DMS 273 treated with DMSO at 0.1 percent for 48 hours (cell line): ENCODE results near the gene TRAPPC5.

Source experiments
- DNase-seq: peaks from one replicate; lab custom pipeline; 2025; lab: John Stamatoyannopoulos, UW

The TRAPPC5 gene

GRCh38 chr19:7676376-7676775 is 4.3 kb upstream of the TRAPPC5 start:
- DNase-seq: no peak

- DNase-seq: no peak
Measured at GRCh38 chr19:7676854-7677253, 3.8 kb upstream of the TRAPPC5 start, which contains the start of gene MCEMP1. Gene MCEMP1 (plus strand): TSS chr19:7677090. CDS start chr19:7677121, 31 bp downstream.

GRCh38 chr19:7677669-7678311 is 2.8 kb upstream of the TRAPPC5 start:
- no peak for DNase-seq

GRCh38 chr19:7678971-7679751 is 1.5 kb upstream of the TRAPPC5 start:
- no peak for DNase-seq

DNA sequence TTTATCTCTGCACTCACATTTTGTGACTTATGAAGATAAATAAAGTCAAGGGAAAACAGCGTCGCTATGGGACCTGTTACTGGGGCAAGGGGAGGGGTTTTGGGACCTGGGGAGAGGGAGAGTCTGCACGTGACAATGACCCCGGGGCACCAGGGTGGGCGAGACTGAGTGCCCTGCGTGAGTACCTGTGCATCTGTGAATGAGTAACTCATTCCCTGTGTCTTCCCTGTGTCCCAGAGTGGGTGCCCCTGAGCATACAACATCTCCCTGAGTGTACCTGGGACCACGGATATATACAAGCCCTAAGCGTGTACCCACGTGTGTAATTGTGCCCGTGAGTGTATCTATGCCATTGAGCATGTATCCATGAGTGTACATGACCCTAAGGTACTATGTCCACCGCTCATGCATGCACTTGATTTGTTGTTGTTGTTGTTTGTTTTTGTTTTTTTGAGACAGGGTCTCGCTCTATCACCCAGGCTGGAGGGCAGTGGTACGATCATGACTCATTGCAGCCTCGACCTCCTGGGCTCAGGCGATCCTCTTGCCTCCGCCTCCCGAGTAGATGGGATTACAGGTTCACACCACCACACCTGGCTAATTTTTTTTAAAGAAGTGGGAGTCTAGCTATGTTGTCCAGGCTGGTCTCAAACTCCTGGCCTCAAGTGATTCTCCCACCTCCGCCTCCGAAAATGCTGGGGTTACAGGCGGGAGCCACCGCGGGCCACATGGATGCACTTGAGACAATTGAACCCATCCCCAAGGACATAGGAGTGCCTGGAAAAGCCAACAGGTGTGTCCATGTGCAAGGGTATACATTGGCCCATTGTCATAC is 645 bp upstream of the TRAPPC5 start:
- no peak for DNase-seq

- no peak for DNase-seq
Measured at GRCh38 chr19:7681340-7682174, 924 bp downstream of the TRAPPC5 start.

DNA sequence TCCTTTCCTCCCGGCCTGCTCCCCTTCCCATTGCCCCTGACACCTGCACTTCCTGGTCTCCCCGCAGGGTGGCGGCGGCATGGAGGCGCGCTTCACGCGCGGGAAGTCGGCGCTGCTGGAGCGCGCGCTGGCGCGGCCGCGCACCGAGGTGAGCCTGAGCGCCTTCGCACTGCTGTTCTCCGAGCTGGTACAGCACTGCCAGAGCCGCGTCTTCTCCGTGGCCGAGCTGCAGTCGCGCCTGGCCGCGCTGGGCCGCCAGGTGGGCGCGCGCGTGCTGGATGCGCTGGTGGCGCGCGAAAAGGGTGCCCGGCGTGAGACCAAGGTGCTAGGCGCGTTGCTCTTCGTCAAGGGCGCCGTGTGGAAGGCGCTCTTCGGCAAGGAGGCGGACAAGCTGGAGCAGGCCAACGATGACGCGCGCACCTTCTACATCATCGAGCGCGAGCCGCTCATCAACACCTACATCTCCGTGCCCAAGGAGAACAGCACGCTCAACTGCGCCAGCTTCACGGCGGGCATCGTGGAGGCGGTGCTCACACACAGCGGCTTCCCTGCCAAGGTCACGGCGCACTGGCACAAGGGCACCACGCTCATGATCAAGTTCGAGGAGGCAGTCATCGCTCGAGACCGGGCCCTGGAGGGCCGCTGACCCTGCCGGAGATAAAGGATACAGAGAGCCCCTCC is 1.7 kb downstream of the TRAPPC5 start:
- DNase-seq: no peak

DNA sequence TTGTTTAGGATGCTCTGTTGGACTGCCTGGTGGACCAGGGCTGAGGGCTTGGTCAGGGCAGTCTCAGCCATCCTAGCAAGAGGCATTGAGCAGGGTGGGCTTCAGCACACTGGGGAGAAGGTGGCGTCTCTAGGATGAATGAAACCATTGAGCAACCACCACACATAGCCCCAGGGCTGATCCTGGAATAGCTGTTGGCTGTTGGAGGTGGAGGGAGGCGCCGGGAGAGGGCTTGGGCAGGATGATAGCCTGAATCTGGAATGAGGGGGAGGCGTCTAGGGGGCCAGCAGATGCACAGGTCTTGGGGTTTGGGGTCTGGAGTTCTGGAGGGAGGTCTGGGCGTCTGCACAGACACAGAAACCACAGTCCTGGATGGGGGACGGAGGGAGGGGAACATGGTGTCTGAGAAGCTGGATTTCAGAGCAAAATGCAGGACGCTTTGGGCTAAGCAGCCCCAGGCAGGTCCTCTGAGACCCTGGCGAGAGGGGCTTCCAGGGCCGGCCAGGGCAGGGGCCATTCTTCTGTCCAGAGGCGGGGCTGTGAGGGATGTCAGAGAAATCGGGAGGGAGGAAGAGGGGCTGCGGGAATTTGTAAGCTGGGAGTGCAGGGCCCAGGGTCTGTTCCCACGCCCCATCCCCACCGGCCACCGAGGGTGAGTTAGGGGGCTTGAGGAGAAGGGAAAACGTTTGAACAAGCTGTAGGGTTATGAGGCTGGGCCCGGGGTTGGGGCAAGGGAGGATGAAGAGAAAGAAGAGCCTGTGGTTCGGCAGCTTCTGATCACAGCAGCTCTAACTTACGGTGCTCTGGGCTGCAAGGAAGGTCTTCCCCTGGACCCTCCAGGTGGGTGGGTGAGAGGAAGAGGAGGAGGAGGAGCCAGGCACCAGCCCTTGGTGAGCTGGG is 5.2 kb downstream of the TRAPPC5 start:
- no peak for DNase-seq

- no peak for DNase-seq
Measured at GRCh38 chr19:7687177-7687576, 6.5 kb downstream of the TRAPPC5 start.

GRCh38 chr19:7689165-7689564 is 8.5 kb downstream of the TRAPPC5 start:
- no peak for DNase-seq

DNA sequence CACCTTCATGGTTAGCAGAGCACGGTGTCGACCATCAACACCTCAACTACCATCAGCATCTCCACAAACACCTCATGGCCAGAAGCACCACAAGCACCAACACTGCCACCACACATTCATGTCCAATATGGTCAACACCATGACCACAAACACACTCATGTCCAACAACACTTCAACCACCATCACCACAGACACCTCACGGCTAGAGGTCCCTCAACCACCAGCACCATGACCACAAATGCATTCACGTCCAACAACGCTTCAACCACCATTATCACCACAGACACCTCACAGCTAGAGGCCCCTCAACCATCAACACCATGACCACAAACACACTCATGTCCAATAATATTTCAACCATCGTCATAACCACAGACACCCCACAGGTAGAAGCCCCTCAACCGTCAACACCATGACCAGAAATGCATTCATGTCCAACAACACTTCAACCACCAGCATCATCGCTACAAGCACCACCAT is 10.2 kb downstream of the TRAPPC5 start:
- DNase-seq: no peak

DNA sequence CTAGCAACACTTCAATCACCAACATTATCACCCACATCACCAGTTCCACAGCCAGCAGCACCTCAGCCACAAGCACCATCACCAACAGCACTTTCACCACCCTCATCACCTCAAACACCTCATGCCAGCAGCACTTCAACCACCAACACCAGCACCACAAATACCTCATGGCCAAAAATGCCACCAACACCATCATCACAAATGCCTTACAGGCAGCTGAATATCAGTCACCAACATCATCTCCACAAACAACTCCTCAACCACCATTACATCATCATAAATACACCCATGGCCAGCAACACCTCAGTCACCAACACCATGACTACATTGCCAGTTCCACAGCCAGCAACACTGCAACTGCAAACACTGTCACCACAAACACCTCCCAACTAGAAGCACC is 10.9 kb downstream of the TRAPPC5 start:
- no peak for DNase-seq

- DNase-seq: no peak
Measured at GRCh38 chr19:7692417-7693088, 11.9 kb downstream of the TRAPPC5 start.

DNA sequence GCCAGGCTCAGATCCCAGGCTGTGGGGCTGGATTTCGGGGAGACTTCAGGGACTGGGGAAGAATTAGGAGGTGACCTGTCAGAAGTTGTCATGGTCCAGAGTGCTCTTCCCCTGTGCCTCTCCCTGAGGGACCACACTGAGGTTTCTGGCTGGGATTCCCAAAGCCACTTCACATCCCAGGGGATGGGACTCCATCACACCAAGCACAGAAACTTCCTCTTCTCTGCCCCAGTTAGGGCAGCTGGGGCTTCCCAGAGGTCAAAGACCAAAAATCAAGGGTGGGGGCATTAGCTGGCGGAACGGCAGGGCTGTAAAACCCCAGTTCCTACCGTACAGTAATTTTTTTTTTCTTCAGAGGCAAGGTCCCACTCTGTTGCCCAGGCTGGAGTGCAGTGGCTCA is 13.9 kb downstream of the TRAPPC5 start:
- DNase-seq: no peak

- no peak for DNase-seq
Measured at GRCh38 chr19:7697721-7698287, 17.2 kb downstream of the TRAPPC5 start.

DNA sequence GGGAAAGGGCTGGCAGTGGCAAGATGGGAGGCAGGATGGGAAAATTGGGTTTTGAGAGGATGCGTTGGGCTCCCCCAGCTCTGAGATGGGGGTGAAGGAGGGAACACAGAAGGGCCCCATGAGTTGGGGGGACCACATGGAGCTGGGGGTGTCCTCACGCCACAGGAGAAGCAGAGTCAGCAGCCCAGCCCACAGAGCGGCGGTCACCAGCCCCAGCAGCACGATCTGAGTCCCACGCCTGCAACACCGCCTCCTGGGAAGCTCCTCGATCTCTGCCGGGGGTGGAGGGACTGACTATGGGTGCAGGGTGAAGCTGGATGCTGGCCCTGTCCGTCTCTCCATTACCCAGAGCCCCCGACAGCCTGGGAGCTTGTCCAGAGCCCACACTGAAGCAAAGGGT is 17.9 kb downstream of the TRAPPC5 start:
- no peak for DNase-seq

DNA sequence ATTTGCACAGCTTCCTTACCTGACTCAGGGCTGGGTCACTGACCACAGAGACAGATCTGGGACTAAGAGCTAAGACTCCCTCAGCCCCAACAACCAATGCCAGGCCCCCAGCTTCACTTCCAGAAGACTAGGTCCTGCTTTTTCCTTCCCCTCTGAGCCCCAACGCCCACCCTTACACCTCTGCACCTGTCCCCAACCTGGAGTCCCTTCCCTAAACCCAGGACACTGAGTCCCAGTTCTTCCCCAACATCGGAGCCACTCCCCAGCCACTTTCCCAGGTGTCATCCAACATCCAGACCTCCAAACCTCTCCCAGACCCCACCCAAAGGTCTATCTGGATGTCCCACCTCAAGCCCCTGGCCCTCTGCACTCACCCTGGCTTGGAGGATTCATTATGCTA is 18.4 kb downstream of the TRAPPC5 start:
- no peak for DNase-seq

- DNase-seq: no peak
Measured at GRCh38 chr19:7699417-7700401, 19.1 kb downstream of the TRAPPC5 start.
